Amniotic epithelial cell (primary cell): ENCODE results near the gene RASAL1.
A peak's percentile ranks its signal among the peaks of the same experiment; 100 is the strongest.

Source experiments
- DNase-seq: peaks from one replicate; pipeline ENCODE4 v3.0.0-alpha.2; 2010; ENCODE audit warnings: low read depth

The RASAL1 gene

DNA sequence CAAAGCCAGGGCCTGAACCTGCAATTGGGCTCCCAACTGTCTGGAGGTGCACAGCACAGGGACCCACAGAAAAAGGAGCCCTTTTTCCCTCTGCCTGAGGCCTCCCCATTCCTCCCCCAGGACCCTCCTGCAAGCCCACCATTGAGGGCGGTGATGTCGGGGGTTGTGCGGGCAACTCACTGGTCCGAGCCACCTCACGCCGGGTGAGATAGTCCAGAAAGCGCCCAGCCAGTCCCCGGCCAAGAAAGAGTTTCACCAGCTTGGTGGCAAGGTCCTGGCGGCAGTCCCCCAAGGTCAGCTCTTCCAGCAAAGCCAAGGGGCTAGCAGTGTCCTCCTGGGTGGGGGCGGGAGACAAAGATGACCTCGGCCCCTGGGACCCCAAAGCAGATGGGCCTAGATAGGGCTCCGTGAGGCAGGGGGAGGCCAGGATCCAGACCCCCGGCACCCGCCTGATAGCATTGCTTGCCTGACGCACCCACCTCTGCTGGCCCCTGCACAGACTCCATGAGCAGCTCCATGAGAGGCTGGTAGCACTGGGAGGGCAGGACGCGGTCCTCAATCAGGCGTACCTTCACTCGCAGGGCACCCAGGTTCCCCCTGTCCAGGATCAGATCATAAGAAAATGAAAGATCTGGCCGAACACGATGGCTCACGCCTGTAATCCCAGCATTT is 20.0 kb downstream of the RASAL1 start:
- no peak for DNase-seq

- DNase-seq, result no peak
Measured at GRCh38 chr12:113114447-113115178, 20.9 kb downstream of the RASAL1 start.

DNA sequence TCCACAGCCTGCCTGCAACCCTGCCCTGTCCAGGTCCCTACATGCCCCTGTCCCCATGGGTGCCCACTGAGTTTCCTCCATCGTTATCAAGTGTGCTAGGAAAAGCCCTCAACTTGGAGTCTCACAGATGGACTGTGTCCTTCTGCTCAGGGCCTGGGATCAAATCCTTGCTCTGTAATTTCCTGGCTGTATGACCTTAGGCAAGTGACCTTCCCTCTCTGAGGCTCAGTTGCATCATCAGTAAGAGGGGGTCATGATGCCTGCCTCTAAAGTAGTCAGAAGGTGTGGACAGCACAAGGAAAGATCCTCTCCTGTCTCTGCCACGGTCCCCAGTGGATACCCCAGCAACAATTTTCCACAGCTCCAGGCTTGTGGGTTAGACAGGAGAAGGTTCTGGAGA is 22.2 kb downstream of the RASAL1 start:
- DNase-seq, result no peak

DNA sequence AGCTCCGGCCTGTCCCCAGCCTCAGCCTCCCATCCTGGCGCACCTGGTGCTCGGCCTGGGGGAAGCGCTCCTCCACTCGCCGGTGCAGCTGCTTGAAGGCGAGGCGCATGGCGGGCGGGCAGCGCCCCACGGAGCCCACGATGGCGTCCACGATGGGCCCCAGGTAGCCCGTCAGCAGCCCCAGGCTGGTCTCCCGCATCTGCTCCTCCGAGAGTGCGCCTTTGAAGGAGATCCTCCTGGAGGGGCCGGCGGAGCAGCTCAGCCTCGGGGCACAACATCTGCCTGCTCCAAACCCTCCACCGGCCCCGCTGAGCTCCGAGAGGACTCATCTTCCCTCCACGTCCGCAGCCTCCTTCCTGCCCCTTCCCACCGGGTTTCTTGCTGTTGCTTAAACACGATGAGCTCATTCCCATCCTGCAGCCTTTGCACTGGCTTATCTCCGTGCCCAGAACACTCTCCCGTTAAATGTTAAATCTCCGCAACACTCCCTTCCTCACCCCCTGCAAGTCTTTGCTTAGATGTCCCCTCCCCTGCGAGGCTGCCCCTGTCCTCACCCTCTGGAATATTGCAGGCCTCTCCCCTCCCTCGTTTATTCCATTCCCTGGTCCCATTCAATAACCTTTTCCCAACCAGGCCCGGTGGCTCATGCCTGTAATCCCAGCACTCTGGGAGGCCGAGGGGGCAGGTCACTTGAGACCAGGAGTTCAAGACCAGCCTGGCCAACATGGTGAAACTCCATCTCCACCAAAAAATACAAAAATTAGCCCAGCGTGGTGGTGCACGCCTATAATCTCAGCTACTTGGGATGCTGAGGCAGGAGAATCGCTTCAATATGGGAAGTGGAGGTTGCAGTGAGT is 23.3 kb downstream of the RASAL1 start:
- DNase-seq, result no peak

DNA sequence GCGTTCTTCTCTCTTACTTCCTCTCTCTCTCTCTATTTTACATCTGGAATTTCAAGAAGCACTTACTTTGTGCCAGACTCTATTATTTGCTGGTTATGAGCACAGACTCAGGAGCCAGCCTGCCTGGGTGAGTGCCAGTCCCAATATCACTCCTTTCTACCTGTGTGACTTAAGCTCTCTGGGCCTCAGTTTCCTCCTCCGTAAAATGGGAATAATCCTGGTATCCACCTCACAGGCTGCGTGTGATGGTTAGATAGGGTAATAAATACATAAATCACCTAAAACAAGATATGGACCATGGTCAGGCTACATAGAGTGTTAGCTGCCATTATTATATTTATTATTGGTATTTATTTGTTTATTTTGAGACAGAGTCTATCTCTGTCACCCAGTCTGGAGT is 24.3 kb downstream of the RASAL1 start:
- DNase-seq, result no peak

- DNase-seq, result no peak
Measured at GRCh38 chr12:113109872-113110599, 25.5 kb downstream of the RASAL1 start.

- DNase-seq, result no peak
Measured at GRCh38 chr12:113109360-113109759, 26.2 kb downstream of the RASAL1 start.

DNA sequence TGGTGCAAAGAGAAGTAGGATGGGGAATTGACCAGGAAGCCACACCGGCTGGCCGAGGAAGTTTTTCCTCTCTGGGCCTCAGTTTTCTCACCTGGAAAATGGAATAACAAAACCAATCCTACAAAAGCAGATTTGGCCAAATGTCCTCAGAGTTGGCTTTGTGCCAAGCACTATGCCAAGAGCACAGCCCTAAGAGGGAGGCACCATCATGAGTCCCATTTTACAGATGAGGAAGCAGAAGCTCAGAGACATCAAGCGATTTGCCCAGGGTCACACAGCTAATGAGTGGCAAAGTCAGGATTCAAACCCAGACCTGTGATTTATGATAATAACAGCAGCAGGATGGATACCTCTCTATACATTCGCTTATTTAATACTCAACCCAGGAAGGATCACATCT is 27.3 kb downstream of the RASAL1 start:
- DNase-seq, result no peak

- DNase-seq, result no peak
Measured at GRCh38 chr12:113106361-113106760, 29.2 kb downstream of the RASAL1 start.

- DNase-seq, result no peak
Measured at GRCh38 chr12:113105606-113106271, 29.8 kb downstream of the RASAL1 start.

DNA sequence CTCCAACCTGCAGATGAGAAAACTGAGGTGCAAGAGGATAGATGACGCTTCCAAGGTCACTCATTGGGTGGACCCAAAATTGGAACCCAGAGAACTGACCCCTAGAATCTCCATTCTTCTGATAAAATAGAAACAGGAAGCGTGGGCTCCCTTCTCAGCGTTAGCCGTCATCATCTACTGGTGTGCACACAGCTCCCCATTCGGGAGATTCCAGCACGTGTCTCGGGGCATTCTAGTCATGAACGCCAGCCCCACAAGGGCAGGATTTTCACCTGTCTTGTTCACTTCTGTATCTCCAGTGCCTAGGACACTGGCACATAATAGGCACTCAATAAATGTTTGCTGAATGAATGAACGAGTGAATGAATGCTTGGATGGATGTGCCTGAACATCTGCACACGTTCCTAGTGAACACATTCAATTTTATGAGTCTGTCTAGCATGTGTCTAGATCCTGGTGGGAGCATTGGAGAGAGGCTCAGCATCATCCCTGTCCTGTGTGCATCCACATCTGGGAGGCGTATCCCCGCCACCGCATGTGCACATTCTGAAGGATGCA is 30.5 kb downstream of the RASAL1 start:
- DNase-seq, result no peak

DNA sequence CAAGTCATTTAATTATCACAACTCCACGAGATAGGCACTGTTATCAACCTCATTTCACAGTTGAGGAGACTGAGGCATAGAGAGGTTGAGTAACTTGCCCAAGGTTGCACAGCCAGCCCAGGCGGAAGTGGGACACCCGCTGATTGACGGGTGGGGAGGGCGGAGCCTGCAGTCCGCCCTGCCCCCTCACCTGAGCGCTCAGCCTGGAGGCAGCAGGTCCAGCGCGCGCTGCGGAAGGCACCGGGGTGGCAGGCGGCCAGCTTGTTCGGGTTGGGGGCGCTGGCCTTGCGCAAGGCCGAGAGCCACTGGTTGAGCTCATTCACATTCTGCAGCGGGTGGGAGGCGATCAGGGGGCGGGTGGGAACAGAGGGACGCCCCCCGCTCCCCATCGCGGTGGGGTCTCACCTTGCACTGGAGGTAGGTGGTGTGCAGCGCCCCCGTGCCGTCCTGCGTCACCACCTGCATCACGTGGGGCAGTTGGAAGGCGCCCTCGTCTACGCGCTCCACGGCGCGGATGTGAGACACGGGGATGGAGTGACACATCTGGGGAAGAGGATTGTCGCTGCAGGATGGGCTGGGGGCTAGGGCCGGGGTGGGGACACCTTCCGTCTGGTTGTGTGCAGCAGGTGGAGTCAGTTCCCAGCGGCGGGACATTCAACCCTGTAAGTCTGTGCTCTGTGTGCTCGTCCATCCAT is 31.7 kb downstream of the RASAL1 start:
- no peak for DNase-seq

DNA sequence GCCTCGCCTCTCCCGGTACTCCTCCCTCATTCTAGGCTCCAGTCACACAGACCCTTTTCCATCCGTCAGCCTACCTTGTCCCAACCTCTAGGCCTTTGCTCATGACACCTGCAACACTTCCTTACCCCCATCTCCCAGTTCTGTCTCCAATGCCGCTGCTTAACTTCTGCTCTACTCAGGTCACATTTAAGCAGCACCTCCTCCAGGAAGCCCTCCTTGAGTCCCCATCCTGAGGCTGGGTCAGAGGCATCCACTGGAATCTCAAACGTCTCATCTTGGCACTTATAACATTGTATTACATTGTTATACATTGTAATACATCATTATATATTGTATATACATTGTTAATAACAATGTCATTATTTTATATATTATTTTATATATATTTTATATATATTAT is 32.8 kb downstream of the RASAL1 start:
- no peak for DNase-seq

GRCh38 chr12:113101751-113102150 is 33.8 kb downstream of the RASAL1 start:
- DNase-seq, result no peak

DNA sequence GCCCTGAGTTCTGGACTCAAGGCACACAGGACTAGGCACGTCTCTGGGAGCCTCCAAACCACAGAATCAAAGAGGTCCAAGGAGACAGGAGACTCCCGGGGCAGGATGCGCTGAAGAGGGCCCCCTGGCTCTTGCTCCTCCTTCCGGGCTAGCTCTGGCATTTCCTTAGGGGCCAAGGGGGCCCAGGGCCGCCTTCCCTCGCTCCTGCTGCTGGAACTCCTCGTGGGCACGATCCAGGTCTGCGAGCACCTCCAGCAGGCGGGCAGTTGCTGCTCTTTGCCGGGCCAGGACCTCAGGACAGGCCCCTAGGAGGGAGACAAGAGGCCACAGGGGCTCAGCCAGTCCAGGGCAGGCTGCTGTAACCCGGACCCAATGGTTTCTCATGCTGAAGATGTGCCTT is 35.8 kb downstream of the RASAL1 start:
- no peak for DNase-seq

DNA sequence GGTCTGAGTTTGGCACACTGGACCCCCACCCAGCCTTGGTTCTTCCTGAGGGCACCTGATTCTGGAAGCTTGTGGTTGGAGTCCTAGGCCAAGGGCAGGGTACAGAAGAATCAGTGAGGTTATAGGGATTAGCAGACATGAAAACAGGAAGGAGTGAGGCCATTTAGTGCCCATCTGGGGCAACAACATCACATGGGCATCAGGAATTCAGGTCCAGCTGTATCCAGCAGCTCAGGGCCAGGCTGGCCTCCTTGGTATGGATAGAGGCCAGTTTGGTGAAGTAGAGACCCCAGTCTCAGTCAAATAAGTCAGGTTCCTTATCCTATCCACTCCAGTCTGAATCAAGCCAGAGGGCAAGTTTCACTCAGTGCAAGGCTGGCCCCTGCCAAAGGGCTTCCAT is 36.2 kb downstream of the RASAL1 start:
- no peak for DNase-seq

DNA sequence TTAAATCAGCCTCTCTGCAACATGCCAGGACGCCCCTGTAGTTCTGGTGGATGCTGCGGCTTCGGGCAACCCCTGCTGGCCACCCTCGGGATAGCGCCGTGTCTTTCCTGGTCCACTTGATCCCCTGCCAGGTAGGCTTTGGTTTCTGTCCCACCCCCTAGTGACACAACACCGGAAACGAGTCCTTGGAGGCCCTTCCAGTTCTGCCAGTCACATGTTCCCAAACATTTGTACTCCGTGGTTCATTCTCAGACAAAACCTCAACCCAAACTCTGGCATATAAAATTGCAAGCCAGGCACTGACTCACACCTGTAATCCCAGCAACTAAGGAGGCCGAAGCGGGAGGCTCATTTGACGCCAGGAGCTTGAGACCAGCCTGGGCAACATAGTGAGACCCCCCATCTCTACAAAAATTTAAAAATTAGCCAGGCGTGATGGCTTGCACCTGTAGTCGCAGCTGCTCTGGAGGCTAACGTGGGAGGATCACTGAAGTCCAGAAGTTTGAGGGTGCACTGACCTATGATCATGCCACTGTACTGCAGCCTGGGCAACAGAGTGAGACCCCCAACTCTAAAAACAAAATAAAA is 37.0 kb downstream of the RASAL1 start:
- DNase-seq, result peak; percentile 77

DNA sequence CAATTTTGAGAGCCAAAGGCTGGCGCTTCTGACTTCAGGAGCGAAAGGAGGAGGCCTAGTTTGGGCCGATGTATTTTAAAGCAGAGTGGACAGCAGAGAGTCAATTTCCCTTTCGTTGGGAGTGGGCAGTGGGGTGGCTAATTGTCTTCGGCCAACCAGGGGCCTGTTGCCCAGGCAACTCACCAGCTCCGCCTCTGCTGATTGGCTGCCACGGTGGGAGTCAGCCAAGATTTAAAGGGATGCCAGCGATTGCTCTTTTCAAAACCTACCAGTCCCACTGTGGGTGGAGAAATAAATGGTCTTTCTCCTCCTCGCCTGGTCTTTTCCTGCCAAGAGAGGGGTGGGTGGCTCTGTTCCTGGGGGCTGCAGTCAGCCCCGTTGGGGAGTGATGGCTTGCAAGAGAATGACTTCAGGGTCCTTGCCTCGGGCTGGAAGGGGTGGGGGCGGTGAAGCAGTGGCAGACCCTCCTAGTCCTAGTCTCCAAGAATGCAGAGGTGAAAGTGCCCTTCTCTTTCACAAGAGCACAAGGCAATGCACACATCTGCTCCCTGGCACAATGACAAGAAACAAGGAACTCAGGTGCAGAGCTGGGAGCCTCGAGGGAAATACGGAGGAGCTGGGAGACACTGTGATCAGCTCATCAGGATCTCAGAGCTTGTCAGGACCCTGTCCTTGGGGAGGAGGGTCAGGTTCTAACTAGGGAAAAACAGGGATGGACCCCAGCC is 37.7 kb downstream of the RASAL1 start:
- peak; percentile 8 for DNase-seq

- no peak for DNase-seq
Measured at GRCh38 chr12:113096675-113097461, 38.7 kb downstream of the RASAL1 start.
